Ishikawa (cell line): ENCODE results near the gene VPS16.

Source experiments
- CEBPB ChIP-seq: IDR thresholded peaks from 2 replicates; pipeline ENCODE4 v1.6.1; 2012
- CREB1 ChIP-seq: IDR thresholded peaks from 2 replicates; pipeline ENCODE4 v1.6.1; 2012; ENCODE audit warnings: low read depth
- EGR1 ChIP-seq: IDR thresholded peaks from 2 replicates; pipeline ENCODE4 v1.6.1; 2012
- EP300 ChIP-seq: IDR thresholded peaks from 2 replicates; pipeline ENCODE4 v1.6.1; 2012; ENCODE audit warnings: borderline replicate concordance
- FOXM1 ChIP-seq: IDR thresholded peaks from 2 replicates; pipeline ENCODE4 v1.6.1; 2012; ENCODE audit warnings: low read depth, borderline replicate concordance
- NFIC ChIP-seq: IDR thresholded peaks from 2 replicates; pipeline ENCODE4 v1.6.1; 2012
- RAD21 ChIP-seq: IDR thresholded peaks from 2 replicates; pipeline ENCODE4 v1.6.1; 2012; ENCODE audit warnings: low read depth
- TAF1 ChIP-seq: IDR thresholded peaks from 2 replicates; pipeline ENCODE4 v1.6.1; 2012; ENCODE audit warnings: low read depth, mild to moderate bottlenecking
- TCF12 ChIP-seq: IDR thresholded peaks from 2 replicates; pipeline ENCODE4 v1.6.1; 2012; ENCODE audit warnings: low read depth
- TEAD4 ChIP-seq: IDR thresholded peaks from 2 replicates; pipeline ENCODE4 v1.6.1; 2012
- YY1 ChIP-seq: IDR thresholded peaks from 2 replicates; pipeline ENCODE4 v1.6.1; 2012; ENCODE audit warnings: low read depth
- ZBTB7A ChIP-seq: IDR thresholded peaks from 2 replicates; pipeline ENCODE4 v1.6.1; 2012; ENCODE audit warnings: low read depth
- TF ChIP-seq, protein P1 (sequence below): IDR thresholded peaks from 2 replicates; pipeline ENCODE4 v1.6.1; 2012
- TF ChIP-seq, protein P2 (sequence below): IDR thresholded peaks from 2 replicates; pipeline ENCODE4 v1.6.1; 2012; ENCODE audit warnings: low read depth, mild to moderate bottlenecking
- TF ChIP-seq, protein P3 (sequence below): IDR thresholded peaks from 2 replicates; pipeline ENCODE4 v1.6.1; 2012

The VPS16 gene

DNA sequence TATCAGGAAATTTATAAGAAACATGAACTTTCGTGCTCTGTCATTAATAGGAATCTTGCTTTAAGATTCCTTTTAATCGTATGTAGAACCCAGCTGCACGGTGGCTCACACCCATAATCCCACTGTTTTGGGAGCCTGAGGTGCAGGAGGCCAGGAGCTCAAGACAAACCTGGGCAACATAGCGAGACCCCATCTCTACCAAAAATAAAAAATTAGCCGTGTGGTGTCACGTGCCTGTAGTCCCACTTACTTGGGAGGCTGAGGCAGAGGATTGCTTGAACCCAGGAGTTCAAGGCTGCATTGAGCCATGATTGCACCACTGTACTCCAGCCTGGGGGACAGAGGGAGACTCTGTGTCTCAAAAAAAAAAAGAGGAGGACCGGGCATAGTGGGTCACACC lies 40.1 kb downstream of the VPS16 start:
- TF ChIP-seq NFIC (no peak), EGR1 (no peak)
- TF ChIP-seq, protein P1, sequence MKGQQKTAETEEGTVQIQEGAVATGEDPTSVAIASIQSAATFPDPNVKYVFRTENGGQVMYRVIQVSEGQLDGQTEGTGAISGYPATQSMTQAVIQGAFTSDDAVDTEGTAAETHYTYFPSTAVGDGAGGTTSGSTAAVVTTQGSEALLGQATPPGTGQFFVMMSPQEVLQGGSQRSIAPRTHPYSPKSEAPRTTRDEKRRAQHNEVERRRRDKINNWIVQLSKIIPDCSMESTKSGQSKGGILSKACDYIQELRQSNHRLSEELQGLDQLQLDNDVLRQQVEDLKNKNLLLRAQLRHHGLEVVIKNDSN: no peak

DNA sequence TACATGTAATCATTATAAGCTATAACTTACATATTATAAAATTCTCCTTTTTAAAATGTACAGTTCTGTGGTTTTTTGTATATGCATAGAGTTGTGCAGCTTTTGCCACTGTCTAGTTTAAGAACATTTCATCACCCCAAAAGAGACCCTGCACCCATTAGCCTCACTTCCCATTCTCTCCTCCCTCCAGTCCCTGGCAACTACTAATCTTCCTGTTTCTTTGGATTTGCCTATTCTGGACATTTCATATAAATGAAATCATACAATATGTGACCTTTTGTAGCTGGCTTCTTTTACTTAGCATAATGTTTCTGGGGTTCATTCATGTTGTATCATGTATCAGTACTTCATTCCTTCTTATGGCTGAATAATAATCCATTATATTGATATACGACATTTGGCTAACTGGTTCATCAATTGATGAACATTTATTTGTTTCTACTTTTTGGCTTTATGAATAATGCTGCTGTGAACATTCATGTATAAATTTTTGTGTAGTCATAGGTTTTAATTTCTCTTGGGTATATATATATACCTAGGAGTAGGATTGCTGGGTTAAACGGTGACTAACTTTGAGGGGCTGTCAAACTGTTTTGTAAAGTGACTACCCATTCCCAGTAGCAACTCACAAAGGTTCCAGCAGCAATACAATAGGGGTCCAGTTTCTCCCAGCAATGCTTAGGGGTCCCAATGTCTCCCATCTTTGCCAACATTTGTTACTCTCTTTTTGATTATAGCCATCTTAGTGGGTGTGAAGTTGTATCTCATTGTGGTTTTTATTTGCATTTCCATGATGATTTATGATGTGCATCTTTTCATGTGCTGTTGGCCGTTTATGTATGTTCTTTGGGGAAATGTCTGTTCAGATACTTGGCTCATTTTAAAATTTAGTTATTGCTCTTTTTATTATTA lies 43.4 kb downstream of the VPS16 start:
- no peak for TF ChIP-seq CREB1
- TF ChIP-seq, protein P1: no peak
- no peak for TF ChIP-seq EGR1
- no peak for TF ChIP-seq YY1
- TF ChIP-seq TCF12: no peak
- TF ChIP-seq RAD21: no peak

DNA sequence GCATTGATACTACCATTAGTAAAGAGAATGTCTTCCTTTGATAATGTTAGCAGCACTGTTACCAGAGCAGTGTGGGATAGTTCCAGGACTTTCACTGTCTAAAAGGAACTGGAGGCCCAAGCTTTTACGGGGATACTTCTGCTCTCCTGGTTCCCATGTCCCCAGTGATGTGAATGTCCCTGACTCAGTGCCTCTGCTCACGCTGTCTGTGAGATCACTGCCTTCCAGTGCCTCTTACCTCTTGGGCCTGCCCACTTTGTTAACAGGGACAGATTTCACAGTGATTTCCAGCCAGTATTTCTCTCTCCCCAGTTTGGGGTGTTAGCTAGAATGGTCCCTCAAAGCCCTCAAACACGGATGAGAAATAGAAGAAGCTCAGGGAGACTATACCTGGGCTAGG lies 47.2 kb downstream of the VPS16 start:
- TF ChIP-seq TAF1 (no peak), ZBTB7A (no peak), YY1 (no peak), EP300 (no peak), CREB1 (no peak), TCF12 (no peak), TEAD4 (no peak), EGR1 (no peak), NFIC (no peak), RAD21 (no peak), CEBPB (no peak), FOXM1 (no peak)
- TF ChIP-seq, protein P2, sequence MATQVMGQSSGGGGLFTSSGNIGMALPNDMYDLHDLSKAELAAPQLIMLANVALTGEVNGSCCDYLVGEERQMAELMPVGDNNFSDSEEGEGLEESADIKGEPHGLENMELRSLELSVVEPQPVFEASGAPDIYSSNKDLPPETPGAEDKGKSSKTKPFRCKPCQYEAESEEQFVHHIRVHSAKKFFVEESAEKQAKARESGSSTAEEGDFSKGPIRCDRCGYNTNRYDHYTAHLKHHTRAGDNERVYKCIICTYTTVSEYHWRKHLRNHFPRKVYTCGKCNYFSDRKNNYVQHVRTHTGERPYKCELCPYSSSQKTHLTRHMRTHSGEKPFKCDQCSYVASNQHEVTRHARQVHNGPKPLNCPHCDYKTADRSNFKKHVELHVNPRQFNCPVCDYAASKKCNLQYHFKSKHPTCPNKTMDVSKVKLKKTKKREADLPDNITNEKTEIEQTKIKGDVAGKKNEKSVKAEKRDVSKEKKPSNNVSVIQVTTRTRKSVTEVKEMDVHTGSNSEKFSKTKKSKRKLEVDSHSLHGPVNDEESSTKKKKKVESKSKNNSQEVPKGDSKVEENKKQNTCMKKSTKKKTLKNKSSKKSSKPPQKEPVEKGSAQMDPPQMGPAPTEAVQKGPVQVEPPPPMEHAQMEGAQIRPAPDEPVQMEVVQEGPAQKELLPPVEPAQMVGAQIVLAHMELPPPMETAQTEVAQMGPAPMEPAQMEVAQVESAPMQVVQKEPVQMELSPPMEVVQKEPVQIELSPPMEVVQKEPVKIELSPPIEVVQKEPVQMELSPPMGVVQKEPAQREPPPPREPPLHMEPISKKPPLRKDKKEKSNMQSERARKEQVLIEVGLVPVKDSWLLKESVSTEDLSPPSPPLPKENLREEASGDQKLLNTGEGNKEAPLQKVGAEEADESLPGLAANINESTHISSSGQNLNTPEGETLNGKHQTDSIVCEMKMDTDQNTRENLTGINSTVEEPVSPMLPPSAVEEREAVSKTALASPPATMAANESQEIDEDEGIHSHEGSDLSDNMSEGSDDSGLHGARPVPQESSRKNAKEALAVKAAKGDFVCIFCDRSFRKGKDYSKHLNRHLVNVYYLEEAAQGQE: no peak
- TF ChIP-seq, protein P1: no peak
- TF ChIP-seq, protein P3, sequence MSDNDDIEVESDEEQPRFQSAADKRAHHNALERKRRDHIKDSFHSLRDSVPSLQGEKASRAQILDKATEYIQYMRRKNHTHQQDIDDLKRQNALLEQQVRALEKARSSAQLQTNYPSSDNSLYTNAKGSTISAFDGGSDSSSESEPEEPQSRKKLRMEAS: no peak

DNA sequence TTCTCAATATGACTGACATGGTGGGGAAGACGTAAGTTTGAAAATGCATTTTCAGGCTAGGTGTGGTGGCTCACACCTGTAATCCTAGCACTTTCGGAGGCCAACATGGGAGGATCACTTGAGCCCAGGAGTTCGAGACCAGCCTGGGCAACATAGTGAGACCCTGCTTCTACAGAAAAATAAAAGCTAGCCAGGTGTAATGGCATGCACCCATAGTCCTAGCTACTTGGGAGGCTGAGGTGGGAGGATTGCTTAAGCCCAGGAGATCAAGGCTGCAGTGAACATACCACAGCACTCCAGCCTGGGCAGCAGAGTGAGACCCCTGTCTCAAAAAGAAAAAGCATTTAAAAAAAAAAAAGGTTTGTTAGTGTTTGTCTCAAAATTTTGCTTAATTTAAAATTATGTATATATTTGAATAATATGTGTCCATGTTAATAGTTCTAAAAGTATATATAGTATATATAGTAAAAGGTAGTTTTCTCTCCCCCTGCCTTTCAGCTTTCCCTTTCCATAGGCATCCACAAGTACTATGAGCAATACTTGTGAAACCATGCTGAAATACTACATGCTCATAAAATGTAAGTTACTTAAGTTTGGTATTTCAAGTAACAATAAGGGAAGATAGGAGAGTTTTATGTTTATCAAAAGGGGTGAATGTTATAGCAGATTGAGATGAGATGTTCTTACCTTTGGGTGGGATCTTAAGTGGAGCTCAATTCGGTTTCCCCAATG lies 47.8 kb downstream of the VPS16 start:
- TF ChIP-seq NFIC: no peak
- no peak for TF ChIP-seq RAD21
- TF ChIP-seq EP300: no peak
- no peak for TF ChIP-seq TAF1
- TF ChIP-seq, protein P1: no peak
- no peak for TF ChIP-seq FOXM1
- TF ChIP-seq, protein P3: no peak

DNA sequence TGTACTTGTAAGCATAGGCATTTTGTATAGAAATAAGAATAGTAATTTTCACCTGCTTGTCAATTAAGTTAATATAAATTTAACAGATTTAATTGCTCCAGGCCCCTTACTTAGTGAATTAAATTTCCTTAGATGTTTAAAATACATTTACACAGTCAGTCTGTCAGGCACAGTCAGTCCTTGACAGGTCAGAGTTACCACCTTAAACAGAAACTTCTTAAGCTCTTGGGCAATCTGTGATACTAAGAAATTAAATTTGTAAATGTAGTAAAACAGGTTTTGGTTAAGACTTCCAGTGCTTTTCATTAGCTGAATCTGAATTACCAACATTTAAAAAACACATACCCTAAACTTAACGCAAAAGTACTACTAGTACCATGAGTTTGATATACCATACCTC lies 48.7 kb downstream of the VPS16 start:
- TF ChIP-seq ZBTB7A (no peak), FOXM1 (no peak), YY1 (no peak), TAF1 (no peak), EP300 (no peak), RAD21 (no peak), TEAD4 (no peak), CREB1 (no peak), EGR1 (no peak), TCF12 (no peak), NFIC (no peak), CEBPB (no peak)
- TF ChIP-seq, protein P3: no peak
- TF ChIP-seq, protein P1: no peak
- TF ChIP-seq, protein P2: no peak
